ENCODE results near the gene DDC.
"Not testable (repeated sequence)": the region's sequence is repeated elsewhere in the genome, so short reads cannot be mapped to it uniquely, and the experiment has no call there.

Gene DDC

GRCh38 chr7:50466815-50467585 is 98.2 kb downstream of the DDC start:
- DNase-seq (ENCODE audit: insufficient read length, low spot score) (no peak), FAIRE-seq (no peak)
- TF ChIP-seq POLR2A (IDR thresholded peaks at IDR 0.05; ENCODE audit: low read depth, low read length) = no peak

DNA sequence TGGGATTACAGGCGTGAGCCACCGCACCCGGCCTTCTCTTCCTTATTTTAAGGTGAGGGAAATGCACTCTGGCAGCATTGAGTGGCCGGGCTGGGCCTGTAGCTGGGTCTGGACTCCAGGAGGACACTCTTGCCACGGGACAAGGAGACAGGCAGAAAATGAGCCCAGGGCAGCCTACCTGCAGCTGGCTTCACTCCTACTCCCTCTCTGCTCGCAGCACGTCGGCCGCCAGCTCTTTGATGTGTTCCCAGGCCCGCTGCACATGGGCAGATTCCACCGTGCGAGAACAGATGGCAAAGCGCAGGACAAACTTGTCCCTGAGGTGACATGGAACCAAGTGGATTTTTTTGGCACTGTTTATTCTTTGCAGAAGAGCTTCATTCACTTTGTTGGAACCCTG is 102.2 kb downstream of the DDC start:
- no peak for TF ChIP-seq POLR2A (IDR thresholded peaks at IDR 0.05; ENCODE audit: low read depth, low read length)

DNA sequence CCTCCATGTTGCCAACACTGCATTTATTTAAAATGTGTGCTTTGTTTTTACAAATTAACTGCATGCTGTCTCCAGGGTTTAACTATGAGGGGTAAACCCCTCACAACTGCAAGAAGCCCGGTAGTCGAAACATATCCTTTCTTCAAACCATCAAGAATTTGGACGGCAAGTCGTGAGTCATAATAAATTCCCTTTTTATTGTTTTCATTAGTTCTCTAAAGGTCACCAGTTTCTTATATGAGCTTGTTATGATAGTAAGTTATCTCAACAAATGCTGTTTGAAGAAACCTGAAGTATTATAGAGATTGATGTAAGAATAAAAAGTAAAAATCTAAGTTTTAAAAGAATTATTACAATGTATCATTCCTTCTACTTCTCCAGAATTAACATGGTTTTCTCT is 102.8 kb downstream of the DDC start:
- FAIRE-seq (no peak), DNase-seq (ENCODE audit: insufficient read length, low spot score) (no peak)
- TF ChIP-seq POLR2A (IDR thresholded peaks at IDR 0.05; ENCODE audit: low read depth, low read length) = no peak

More for the DNA sequence above, 102.2 kb downstream of the DDC start:
- DNase-seq (ENCODE audit: insufficient read length, low spot score) = no peak
- FAIRE-seq = no peak

GRCh38 chr7:50461695-50462094 is 103.5 kb downstream of the DDC start:
- no peak for TF ChIP-seq POLR2A (IDR thresholded peaks at IDR 0.05; ENCODE audit: low read depth, low read length)
- FAIRE-seq (no peak), DNase-seq (ENCODE audit: insufficient read length, low spot score) (no peak)

DNA sequence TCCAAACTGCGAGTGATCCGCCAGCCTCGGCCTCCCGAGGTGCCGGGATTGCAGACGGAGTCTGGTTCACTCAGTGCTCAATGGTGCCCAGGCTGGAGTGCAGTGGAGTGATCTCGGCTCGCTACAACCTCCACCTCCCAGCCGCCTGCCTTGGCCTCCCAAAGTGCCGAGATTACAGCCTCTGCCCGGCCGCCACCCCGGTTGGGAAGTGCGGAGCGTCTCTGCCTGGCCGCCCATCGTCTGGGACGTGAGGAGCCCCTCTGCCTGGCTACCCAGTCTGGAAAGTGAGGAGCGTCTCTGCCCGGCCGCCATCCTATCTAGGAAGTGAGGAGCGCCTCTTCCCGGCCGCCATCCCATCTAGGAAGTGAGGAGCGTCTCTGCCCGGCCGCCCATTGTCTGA is 106.0 kb downstream of the DDC start:
- FAIRE-seq; DNase-seq (ENCODE audit: insufficient read length, low spot score): not testable (repeated sequence)

- DNase-seq (ENCODE audit: insufficient read length, low spot score); FAIRE-seq: not testable (repeated sequence)
Observed at GRCh38 chr7:50458651-50459050, 106.6 kb downstream of the DDC start.

DNA sequence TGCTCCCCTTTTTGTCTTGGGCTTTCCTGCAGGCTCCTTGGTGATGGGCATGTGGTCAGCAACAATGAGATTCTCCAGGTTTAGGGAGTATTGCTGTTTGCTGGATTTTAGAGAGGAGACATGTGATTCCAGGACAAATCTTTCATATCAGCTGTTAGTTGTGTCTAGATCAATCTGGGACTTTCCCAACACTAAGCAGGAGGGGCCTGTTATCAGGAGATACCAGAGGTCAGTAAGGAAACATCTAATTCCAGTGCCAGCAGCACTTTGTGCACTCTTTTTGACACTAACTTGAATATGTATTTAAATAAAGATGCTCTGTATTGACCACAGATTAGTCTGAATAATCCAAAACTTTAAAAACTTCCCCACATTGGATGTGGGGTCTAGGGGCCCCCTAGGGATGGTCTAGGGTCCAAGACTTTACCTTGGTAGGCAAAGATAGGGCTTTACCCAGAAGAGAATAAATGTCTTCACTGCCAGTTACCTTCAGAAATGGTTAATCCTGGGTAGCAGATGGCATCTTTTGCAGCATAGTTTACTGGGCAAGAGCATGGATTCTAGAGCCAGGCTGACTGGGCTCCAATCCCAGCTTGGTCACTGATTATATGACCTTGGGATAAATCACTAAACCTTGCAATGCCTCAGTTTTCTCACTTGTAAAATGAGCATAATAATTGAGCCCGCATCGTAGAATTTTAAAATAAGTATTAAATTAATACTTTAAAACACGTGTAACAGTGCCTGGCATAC is 108.7 kb downstream of the DDC start:
- FAIRE-seq = no peak
- no peak for DNase-seq (ENCODE audit: insufficient read length, low spot score)
- TF ChIP-seq POLR2A (IDR thresholded peaks at IDR 0.05; ENCODE audit: low read depth, low read length) = no peak

- DNase-seq (ENCODE audit: insufficient read length, low spot score) (no peak), FAIRE-seq (no peak)
- no peak for TF ChIP-seq POLR2A (IDR thresholded peaks at IDR 0.05; ENCODE audit: low read depth, low read length)
Observed at GRCh38 chr7:50455658-50456057, 109.5 kb downstream of the DDC start.

- FAIRE-seq (no peak), DNase-seq (ENCODE audit: insufficient read length, low spot score) (no peak)
- TF ChIP-seq POLR2A (IDR thresholded peaks at IDR 0.05; ENCODE audit: low read depth, low read length) = no peak
Observed at GRCh38 chr7:50454968-50455367, 110.2 kb downstream of the DDC start.

DNA sequence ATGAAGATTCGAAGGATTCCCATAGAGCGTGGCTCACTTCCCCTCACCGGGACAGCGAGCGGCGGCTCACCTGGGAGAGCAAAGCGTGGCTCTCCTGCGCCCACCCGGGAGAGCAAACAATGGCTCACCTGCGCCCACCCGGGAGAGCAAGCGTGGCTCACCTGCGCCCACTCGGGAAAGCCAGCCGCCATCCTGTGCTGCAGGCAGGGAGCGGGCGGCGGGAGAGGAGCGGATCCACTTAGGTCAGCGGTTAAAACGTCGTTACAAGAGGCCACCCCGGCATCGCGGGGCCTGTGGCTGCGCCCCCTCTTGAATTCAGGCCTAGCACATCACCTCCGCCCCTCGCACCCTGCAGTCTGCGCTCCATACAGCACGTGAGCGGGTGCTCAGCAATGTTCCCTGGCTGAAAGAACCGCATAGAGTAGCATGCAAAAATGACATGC is 114.6 kb downstream of the DDC start:
- DNase-seq (ENCODE audit: insufficient read length, low spot score) (no peak), FAIRE-seq (no peak)
- no peak for TF ChIP-seq POLR2A (IDR thresholded peaks at IDR 0.05; ENCODE audit: low read depth, low read length)

DNA sequence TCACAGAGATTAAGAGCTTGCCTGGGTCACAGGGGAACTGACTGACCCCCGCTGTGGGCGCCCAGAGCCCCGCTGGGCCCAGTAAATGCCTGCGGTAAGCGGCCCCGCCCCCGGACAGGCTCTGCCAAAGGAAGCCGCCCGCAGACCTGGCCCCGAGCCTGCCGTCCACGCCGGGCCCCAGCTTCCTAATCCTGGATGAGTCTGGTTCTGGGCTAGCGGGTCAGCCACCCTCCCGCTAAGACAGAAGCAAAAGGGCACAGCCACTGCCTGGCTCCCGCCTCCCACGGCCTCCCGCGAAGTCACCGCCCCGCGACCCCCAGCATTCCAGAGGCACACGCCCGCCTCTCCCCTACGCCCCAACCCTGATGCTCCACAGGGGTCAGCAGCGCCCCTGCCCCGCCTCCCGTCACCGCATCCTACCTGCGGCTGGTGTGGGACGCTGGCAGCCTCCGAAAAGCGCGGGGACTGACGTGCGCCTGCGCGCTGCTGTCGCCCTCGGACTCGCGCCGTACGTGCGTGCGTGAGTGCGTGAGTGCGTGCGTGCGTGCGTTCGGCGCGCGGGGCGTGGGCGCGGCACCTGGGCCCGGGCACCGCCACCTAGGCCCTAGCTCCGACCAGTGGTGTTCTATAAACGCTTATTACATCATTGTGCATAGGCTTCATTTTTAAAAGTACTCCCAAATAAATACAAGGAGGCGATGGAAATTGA is 115.2 kb downstream of the DDC start, which contains the start of gene FIGNL1:
FIGNL1 (minus strand) TSS at position 470 of the 709 bp plus-strand sequence. CDS start 3,063 bp downstream, outside the sequence.
- TF ChIP-seq POLR2A (IDR thresholded peaks at IDR 0.05; ENCODE audit: low read depth, low read length) = peak; percentile 93
- DNase-seq (ENCODE audit: insufficient read length, low spot score) = peak; percentile 94

GRCh38 chr7:50449501-50449880 is 115.7 kb downstream of the DDC start:
- TF ChIP-seq POLR2A (IDR thresholded peaks at IDR 0.05; ENCODE audit: low read depth, low read length) = no peak
- FAIRE-seq = no peak
- DNase-seq (ENCODE audit: insufficient read length, low spot score) = no peak

More for the DNA sequence above, 115.2 kb downstream of the DDC start, which contains the start of gene FIGNL1:
- no peak for FAIRE-seq

DNA sequence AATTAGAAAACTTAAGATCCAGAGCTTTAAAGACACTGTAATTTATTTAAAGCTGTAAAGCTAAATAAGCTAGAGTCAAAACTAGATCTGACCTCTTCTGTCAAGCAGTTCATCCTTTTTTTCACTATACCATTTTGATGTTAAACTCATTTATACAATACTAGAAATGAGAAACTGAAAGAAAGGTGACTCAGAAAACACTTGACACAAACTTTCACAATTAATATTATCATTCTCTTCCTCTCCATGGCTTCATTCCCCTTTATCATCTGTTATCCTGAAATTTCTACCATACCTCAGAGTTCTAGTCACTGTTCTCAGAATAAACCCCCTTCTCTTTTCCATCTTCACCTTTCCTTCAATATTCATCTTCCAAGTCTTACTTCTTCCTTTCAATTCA is 116.4 kb downstream of the DDC start:
- TF ChIP-seq POLR2A (IDR thresholded peaks at IDR 0.05; ENCODE audit: low read depth, low read length) = no peak
- FAIRE-seq = no peak
- DNase-seq (ENCODE audit: insufficient read length, low spot score) = no peak

- TF ChIP-seq POLR2A (IDR thresholded peaks at IDR 0.05; ENCODE audit: low read depth, low read length) = no peak
- DNase-seq (ENCODE audit: insufficient read length, low spot score) (peak; percentile 72), FAIRE-seq (peak; percentile 99)
Observed at GRCh38 chr7:50446542-50446960, 118.7 kb downstream of the DDC start.
